ENCODE results near the gene ZNF76. TPM values are rescaled to one million over a fixed set of nuclear protein-coding genes. Genes with fewer than 3 reads are reported as not detected.

Gene ZNF76
- total RNA-seq, 2 donors from 2014 or later, result 39.5 to 75.5 TPM

DNA sequence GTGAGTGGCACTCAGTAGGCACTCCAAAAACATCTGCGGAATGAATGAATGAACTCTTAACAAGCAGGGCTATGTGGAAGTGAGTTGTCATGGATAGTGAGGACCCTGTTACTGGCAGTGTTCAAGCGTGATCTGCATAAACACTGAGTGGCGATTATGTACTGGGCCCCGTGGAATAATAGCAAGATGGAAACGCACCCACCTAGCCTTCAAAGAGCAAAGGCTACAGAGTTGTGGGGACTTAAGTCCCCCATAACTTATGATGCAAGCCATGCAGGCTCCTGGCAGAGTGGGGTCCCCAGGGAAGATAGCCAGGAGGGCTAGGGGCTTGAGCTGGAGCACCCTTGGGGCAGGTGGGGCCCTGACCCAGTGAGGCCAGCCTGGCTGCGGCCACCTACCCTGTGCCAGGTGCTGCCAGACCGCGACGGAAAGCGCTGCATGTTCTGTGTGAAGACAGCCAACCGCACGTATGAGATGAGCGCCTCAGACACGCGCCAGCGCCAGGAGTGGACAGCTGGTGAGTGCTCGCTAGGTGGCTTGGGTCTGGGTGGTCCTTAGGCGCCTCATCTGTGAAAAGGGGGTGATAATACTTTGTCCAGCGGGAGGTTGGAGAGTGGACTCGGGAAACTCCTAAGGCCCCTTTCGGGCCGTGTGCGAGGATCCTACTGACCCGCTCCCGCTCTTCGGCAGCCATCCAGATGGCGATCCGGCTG, 58.1 kb downstream of the ZNF76 start:
- TF ChIP-seq POLR2AphosphoS5 (IDR thresholded peaks at IDR 0.05), result no peak
- TF ChIP-seq, protein P1, sequence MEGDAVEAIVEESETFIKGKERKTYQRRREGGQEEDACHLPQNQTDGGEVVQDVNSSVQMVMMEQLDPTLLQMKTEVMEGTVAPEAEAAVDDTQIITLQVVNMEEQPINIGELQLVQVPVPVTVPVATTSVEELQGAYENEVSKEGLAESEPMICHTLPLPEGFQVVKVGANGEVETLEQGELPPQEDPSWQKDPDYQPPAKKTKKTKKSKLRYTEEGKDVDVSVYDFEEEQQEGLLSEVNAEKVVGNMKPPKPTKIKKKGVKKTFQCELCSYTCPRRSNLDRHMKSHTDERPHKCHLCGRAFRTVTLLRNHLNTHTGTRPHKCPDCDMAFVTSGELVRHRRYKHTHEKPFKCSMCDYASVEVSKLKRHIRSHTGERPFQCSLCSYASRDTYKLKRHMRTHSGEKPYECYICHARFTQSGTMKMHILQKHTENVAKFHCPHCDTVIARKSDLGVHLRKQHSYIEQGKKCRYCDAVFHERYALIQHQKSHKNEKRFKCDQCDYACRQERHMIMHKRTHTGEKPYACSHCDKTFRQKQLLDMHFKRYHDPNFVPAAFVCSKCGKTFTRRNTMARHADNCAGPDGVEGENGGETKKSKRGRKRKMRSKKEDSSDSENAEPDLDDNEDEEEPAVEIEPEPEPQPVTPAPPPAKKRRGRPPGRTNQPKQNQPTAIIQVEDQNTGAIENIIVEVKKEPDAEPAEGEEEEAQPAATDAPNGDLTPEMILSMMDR (IDR thresholded peaks at IDR 0.05), result no peak
- no peak for TF ChIP-seq POLR2A (IDR thresholded peaks at IDR 0.05)
- Histone ChIP-seq H3K9me3 (no peaks in the 10 kb centered on the region), H3K27me3 (replicated peaks; ENCODE audit: insufficient read depth) (no peaks in the 10 kb centered on the region), H3K27ac (peak overlapping the region in 1 of 2 donors; percentile 22), H3K4me1 (replicated peaks) (peaks cover 6% of the 10 kb centered on the region), H3K36me3 (no peaks in the 10 kb centered on the region), H3K4me3 (peak overlapping the region; percentile 27 to 41)
- no peak for DNase-seq (ENCODE audit: low spot score)
- intact Hi-C loops (cut with DNase I), result no loop called here
- 31% methylated on average over 28 of the region's 28 CpGs for WGBS

- H3K4me1 ChIP-seq (replicated peaks), result peaks cover 6% of the 10 kb centered on the region
- intact Hi-C loops (cut with DNase I), result no loop called here
- WGBS, result 17% methylated on average over 55 of the region's 55 CpGs
- TF ChIP-seq POLR2AphosphoS5 (IDR thresholded peaks at IDR 0.05) (peak; percentile 63), POLR2A (IDR thresholded peaks at IDR 0.05) (peak; percentile 39)
- TF ChIP-seq, protein P1 (IDR thresholded peaks at IDR 0.05), result peak in 2 of 4 experiments; percentile 17 to 18
- no peaks in the 10 kb centered on the region for H3K9me3 ChIP-seq
- peak overlapping the region; percentile 27 to 41 for H3K4me3 ChIP-seq
- H3K27me3 ChIP-seq (replicated peaks; ENCODE audit: insufficient read depth), result no peaks in the 10 kb centered on the region
- DNase-seq (ENCODE audit: low spot score), result peak; percentile 71
- no peaks in the 10 kb centered on the region for H3K36me3 ChIP-seq
- peak overlapping the region; percentile 22 to 44 for H3K27ac ChIP-seq
Observed at GRCh38 chr6:35318196-35319171, 58.9 kb downstream of the ZNF76 start.

- no peak overlapping the region for H3K27ac ChIP-seq
- intact Hi-C loops (cut with DNase I), result no loop called here
- no peak overlapping the region for H3K4me3 ChIP-seq
- WGBS, result 96% methylated on average over 20 of the region's 20 CpGs
- H3K36me3 ChIP-seq, result no peaks in the 10 kb centered on the region
- H3K9me3 ChIP-seq, result no peaks in the 10 kb centered on the region
- no peak for DNase-seq (ENCODE audit: low spot score)
- TF ChIP-seq, protein P1 (IDR thresholded peaks at IDR 0.05), result no peak
- TF ChIP-seq POLR2A (IDR thresholded peaks at IDR 0.05), result no peak
- no peak for TF ChIP-seq POLR2AphosphoS5 (IDR thresholded peaks at IDR 0.05)
- peaks cover 6% of the 10 kb centered on the region for H3K4me1 ChIP-seq (replicated peaks)
- H3K27me3 ChIP-seq (replicated peaks; ENCODE audit: insufficient read depth), result no peaks in the 10 kb centered on the region
Observed at GRCh38 chr6:35319346-35320030, 60.0 kb downstream of the ZNF76 start.

GRCh38 chr6:35320031-35320410, 60.5 kb downstream of the ZNF76 start:
- no peak for DNase-seq (ENCODE audit: low spot score)
- Histone ChIP-seq H3K4me3 (no peak overlapping the region), H3K4me1 (replicated peaks) (peaks cover 6% of the 10 kb centered on the region), H3K27me3 (replicated peaks; ENCODE audit: insufficient read depth) (no peaks in the 10 kb centered on the region), H3K27ac (no peak overlapping the region), H3K9me3 (no peaks in the 10 kb centered on the region), H3K36me3 (no peaks in the 10 kb centered on the region)
- TF ChIP-seq, protein P1 (IDR thresholded peaks at IDR 0.05), result no peak
- TF ChIP-seq POLR2AphosphoS5 (IDR thresholded peaks at IDR 0.05), result no peak
- intact Hi-C loops (cut with DNase I), result no loop called here
- WGBS, result 93% methylated on average over 2 of the region's 2 CpGs
